GM10248 (cell line): Measurements from ENCODE around the gene PXDN.

Source experiments
- CTCF ChIA-PET: fragments of 300-600 bp; sonication (Branson Sonifier 250); formaldehyde crosslinking; extraction: SDS; loops from one replicate; lab custom pipeline; 2021; ENCODE audit warnings: antibody characterized with exemption; lab: Yijun Ruan, JAX
- POLR2A ChIA-PET: fragments of 350-650 bp; sonication (Branson Sonifier 250); formaldehyde crosslinking; extraction: SDS; loops from one replicate; lab custom pipeline; 2020; ENCODE audit warnings: antibody characterized with exemption; lab: Yijun Ruan, JAX
- DNase-seq: peaks from one replicate; pipeline ENCODE4 v3.0.0; 2012; ENCODE audit errors: extremely low spot score
- CTCF ChIP-seq: IDR thresholded peaks from 2 replicates; pipeline ENCODE4 v1.5.1; 2012; ENCODE audit warnings: mild to moderate bottlenecking, low read depth; ENCODE audit errors: extremely low read depth, missing control alignments, control extremely low read depth

PXDN gene

GRCh38 chr2:1620081-1620480, 124.2 kb downstream of the PXDN start:
- no peak for TF ChIP-seq CTCF
- POLR2A ChIA-PET, result no interaction called here
- no peak for DNase-seq
- CTCF ChIA-PET, result no interaction called here

GRCh38 chr2:1619556-1619955, 124.8 kb downstream of the PXDN start:
- ChIA-PET CTCF (no interaction called here), POLR2A (no interaction called here)
- TF ChIP-seq CTCF, result no peak
- DNase-seq, result no peak

GRCh38 chr2:1618974-1619373, 125.3 kb downstream of the PXDN start:
- ChIA-PET POLR2A (no interaction called here), CTCF (no interaction called here)
- no peak for TF ChIP-seq CTCF
- DNase-seq, result no peak

- DNase-seq, result no peak
- POLR2A ChIA-PET, result no interaction called here
- no peak for TF ChIP-seq CTCF
- CTCF ChIA-PET, result no interaction called here
Measured at GRCh38 chr2:1618191-1618961, 125.9 kb downstream of the PXDN start.

- DNase-seq, result no peak
- POLR2A ChIA-PET, result no interaction called here
Measured at GRCh38 chr2:1617425-1618021, 126.8 kb downstream of the PXDN start.

GRCh38 chr2:1614564-1614963, 129.8 kb downstream of the PXDN start:
- POLR2A ChIA-PET, result no interaction called here
- TF ChIP-seq CTCF, result no peak
- CTCF ChIA-PET, result no interaction called here
- DNase-seq, result no peak

More at GRCh38 chr2:1617425-1618021, 126.8 kb downstream of the PXDN start:
- no peak for TF ChIP-seq CTCF
- CTCF ChIA-PET, result no interaction called here
